Stimulated activated CD4-positive, alpha-beta T cell treated with anti-CD3 and anti-CD28 coated beads, TNF-alpha, amount 100 ng/mL, for 48 hours (primary cell): ENCODE data around the gene RAB5IF.
"Not testable (repeated sequence)": the region's sequence is repeated elsewhere in the genome, so short reads cannot be mapped to it uniquely, and the experiment has no call there.

Experiments
- DNase-seq, 3 donors: peaks; one replicate each; pipeline ENCODE4 v3.0.0-alpha.2; 2020; ENCODE audit warnings: low read depth in 3 of 3

Gene RAB5IF

DNA sequence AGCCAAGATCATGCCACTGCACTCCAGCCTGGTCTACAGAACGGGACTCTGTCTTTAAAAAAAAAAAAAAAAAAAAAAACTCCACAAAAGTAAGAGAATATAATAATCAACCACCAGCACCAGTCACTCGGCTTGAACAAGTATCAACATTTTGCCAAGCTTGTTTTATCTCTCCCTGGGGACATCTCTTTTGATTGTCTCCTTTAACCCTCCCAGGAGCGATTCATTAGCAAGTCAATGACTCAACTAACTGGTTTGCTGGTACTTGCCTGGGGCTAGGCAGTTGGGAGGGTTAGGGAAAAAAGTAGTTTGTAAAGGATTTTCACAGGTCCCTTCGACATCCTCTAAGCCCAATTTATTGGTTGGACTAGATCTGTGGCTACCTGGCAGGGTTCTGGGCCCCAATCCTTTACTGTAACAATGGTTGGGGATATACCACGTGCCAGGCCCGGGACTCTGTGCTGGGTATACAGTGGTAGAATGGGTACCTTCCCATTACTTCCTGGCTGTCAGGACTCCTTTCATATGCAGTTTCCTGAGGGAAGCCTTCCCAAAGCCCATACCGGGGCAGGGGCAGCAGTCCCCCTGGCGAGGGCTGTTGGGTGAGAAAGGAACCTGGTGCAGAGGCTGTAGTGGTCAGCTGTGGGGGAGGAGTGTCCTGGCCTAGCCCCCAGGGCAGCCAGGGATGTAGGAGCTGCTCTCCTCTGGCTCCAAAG, 20.0 kb upstream of the RAB5IF start:
- DNase-seq: no peak

GRCh38 chr20:36587388-36588070, 18.1 kb upstream of the RAB5IF start:
- DNase-seq: no peak

DNA sequence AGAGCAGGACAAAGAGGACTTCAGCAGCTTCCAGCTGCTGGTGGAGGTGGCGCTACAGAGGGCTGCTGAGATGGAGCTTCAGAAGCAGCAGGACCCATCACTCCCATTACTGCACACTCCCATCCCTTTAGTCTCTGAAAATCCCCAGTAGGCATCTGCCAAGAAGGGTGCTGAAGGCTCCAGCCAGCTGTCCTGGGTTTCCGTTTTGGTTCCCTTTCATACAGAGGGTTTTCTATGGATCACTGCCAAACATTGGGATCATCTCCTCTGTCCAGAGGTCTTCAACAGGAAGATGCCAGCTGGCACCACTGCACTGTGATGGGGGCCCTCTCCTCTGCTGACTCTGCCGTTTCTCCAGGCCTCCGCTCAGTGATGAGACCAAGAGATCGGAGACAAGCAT, 14.3 kb upstream of the RAB5IF start:
- no peak for DNase-seq

DNA sequence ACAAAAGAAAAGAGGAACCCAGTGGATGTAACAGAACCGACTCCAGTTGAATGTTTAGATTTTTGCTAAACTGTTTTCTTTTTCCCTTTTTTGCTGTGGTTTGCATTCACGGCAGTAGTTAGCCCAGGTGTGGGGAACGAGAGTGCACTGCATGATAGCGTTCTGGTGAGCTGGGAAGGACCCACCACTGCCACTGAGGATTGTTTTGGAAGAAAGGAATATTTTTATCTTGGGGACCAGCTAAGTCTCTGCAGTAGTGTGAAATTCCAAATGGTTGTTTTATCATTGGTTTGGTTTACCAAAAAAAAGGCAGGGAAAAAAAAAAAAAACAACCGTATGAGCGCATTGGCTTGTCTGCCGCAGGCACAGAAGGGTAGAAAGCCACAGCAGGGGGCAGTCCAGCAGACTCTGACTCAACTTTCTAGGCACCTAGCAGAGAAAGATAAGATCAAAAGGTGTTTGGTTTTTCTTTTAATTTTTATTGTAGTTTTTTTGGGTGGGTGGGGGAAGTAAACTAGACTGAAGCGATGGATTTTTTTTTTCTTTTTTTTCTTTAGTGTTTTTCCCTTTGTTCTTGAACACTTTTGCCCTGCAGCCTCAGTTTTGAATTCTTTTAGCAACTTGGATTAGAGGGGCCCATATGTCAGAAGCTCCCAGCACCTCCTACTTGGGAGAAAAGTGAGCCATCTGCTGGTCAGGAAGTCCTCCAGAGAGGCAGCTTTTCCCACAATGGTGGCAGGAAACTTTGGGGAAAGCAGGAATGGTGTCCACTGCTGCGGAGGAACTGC, 13.5 kb upstream of the RAB5IF start:
- no peak for DNase-seq

DNA sequence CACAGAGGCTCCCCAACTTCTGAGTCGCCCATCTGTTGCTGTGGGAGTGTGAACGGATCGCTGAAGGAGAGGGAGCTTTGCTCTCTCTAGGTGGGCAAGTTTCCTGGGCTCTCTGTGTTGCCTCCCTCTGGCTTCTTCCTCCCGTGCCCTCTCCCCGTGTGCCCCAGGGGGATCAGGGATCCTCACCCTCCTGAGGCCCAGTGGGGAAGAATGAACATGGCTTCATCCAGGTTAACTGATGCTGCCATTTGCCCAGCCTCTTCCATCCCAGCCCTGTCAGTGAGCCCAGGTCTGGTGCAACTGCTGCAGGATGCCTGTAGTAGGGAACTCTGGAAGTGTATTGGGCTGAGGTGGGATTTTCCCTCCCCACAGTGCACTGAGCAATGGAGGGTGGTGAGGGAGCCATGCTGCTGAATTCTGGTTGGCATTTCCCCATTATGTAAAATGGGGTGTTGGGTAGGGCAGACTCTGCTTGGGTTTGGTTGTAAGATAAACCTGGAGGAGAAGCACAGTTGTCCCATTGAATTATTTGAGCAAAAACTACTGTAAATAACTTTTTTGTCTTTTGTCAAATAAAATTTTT, 12.1 kb upstream of the RAB5IF start:
- no peak for DNase-seq

DNA sequence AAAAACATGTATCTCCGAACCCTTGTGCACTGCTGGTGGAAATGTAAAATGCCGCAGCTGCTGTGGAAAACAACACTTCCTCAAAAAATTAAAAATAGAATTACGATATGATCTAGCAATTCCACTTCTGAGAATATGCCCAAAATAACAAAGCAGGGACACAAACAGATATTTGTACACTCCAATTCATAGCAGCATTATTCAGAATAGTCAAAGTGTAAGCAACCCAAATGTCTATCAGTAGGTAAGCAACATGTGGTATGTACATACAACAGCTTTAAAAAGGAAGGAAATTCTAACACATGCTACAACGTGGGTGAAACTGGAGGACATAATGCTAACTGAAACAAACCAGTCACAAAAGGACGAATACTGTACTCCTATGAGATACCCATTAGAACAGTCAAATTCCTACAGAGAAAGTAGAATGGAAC, 5.7 kb upstream of the RAB5IF start:
- no peak for DNase-seq

DNA sequence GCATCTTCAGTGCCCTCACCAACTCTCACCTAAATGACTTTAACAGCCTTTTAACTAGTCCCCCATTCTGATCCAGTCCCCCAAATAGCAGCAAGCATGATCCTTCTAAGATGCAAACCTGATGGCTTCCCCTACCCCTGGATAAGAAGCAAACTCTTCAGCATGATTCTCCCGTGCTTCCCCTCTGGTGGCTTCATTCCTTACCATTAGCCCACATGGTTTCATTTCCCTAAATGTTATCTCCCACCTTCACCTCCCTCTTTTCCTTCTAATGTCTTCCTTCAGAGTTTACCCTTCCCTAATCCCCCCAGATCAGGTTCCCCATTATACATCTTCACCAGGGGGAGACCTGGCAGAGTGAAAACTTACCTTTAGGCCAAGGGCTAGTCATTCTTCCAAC, 4.0 kb upstream of the RAB5IF start:
- DNase-seq: no peak

DNA sequence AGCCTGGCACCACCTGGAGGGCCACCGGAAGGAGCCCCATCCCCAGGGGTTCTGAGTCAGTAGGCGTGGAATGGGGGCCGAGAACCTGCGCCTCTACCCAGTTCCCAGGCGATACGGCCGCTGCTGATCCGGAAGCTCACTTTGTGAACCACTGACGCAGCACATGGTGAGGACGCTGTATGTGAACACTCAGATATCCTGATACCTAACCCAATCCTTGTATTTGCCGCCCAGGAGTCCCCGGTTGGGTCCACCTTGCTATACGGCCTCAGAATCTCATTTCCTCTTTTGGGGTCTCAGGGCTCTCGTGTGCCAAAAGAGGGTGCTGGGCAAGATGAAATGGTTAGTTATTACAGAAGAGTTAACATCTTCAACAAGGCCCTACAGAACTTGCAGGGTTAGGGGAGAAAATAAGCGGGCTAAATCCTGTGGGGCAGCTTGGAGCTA, 604 bp upstream of the RAB5IF start:
- DNase-seq: peak in 2 of 3 donors; percentile 23 to 27

GRCh38 chr20:36606158-36607066, 833 bp downstream of the RAB5IF start:
- DNase-seq: no peak

- no peak for DNase-seq
Observed at GRCh38 chr20:36607586-36608387, 2.2 kb downstream of the RAB5IF start.

DNA sequence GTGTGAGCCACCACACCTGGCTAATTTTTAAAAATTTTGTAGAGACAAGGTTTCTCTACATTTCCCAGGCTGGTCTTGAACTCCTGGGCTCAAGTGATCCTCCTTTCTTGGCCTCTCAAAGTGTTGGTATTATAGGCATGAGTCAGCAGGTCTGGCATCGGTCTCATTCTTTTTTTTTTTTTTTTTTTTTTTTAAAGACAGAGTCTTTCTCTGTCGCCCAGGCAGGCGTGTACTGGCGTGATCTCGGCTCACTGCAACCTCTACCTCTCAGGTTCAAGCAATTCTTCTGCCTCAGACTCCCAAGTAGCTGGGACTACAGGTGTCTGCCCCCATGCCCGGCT, 2.8 kb downstream of the RAB5IF start:
- not testable (repeated sequence) for DNase-seq

- no peak for DNase-seq
Observed at GRCh38 chr20:36611625-36612024, 6.0 kb downstream of the RAB5IF start.

GRCh38 chr20:36613974-36614373, 8.4 kb downstream of the RAB5IF start:
- DNase-seq: no peak

- DNase-seq: no peak
Observed at GRCh38 chr20:36614781-36615557, 9.4 kb downstream of the RAB5IF start.

- no peak for DNase-seq
Observed at GRCh38 chr20:36620917-36621316, 15.3 kb downstream of the RAB5IF start.

DNA sequence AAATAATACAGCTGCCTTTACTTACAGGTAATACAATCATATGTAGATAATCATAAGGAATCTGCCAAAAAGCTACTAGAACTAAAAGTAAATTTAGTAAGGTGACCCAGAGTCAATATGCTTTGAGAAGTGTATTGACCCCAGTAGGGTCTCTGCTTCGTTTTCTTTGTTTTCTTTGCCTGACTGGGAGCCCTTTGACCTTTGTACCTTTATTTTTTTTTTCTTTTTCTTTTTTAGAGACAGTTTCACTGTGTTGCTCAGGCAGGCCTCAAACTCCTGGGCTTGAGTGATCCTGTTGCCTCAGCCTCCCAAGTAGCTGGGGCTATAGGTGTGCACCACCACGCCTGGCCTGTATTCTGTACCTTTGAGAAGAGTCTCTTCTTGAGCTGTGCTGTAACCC, 17.9 kb downstream of the RAB5IF start:
- DNase-seq: no peak

DNA sequence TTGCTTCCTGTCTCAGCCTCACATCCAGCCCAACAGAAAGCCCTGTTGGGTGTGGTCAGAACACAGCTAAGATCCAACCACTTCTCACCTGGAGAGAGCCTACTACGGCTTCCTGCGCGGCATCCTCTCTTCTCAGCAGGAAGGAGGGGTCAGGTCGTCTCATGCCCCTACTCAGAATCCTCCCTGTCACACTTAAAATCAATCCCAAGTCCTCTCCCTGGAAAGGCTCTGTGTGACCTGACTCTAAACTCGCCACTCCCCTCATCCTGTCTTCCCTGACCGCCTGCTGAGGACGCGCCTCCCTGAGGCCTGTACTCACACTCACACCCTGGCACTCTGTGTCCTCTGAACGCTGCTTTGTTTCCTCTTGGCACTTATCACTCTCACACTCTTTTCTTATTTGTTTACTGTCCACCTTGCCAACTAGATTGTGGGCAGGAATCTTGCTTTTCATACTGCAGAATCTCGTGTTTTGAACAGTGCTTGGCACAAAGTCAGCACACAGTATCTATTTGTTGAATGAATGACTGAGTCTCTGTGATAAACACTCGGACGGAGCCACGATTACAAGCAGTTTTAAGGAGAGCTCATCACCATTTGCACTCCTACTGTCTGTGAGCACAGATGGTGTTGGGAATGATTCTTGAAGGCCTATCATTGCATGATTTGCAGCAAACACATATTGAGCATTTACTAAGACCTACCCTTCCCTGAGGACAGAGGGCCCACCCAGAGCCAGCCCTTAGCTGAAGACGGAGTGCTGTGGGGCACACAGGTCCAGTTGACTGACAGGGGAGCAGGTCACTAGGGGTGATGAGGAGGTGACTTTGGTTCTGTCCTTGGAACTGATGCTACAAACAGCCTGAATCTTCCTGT, 18.7 kb downstream of the RAB5IF start:
- no peak for DNase-seq

DNA sequence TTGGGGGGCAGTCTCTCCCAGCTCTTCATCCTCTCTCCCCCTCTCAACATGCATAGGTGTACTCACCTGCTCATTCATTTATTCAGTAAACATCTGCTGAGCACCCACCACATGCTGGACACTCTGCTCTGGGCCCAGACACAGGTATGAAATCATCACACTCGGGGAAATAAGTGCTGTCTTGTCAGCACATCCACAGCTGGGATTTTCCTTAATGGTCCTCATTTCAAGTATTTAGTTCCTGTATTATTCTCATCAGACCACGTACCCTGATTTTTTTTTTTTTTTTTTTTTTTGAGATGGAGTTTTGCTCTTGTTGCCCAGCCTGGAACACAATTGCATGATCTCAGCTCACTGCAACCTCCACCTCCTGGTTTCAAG, 19.4 kb downstream of the RAB5IF start:
- DNase-seq: no peak

DNA sequence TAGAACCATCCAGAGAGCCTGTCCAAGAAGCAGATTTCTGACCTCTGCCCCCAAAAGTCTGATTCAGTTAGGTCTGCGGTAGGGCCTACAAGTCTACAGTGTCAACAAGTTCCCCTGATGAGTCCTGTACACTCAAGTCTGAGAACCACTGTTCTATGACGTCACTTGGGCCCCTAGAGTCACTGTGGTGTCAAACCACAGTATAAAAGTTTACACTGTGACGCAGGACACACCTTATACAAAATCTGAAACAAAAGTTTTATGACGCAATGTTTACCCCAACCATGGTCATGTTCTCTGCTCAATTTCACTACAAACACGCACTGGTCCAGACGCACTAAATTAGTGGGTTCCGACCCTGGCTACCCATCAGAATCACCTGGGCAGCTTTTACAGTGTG, 22.5 kb downstream of the RAB5IF start:
- no peak for DNase-seq
